ENCODE data around the gene CHST8. TPM values are rescaled to one million over a fixed set of nuclear protein-coding genes. Genes with fewer than 3 reads are reported as not detected.

CHST8 gene
- total RNA-seq, 1 experiment from 2014 or later: not detected

DNA sequence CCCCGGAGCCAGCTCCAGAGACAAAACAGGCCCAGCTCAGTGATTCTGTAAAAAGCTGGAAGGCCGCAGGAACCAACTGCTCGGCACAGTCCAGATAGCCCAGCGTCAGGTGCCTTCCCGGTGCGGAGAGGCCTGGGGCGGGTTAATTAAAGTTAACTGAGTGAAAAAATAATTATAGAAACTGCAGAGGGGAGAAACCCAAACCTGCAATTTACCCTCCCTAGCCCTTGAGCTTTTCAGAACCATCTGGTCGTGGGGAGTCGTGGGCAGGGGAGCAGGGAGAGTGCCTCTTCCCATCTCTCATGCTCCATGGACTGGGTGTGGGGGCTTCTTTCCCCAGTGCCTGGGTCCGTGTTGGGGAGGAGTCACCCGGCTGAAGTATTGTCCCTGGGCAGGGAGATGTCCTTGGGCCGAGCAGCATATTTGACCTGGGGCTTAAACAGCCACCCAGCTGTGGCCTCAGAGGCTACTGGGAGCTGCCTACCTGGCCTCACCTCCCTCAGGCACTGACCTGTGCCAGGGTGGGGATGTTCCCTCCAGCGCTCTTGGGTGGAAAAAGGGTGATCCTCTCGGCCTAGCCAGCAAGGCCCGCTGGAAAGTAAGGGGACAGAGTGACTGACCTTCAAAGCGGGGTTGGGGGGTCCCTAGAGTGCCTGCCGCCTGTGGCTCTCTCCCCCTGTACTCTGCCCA is 65.9 kb downstream of the CHST8 start:
- no peaks in the 10 kb centered on the region for H3K79me2 ChIP-seq (ENCODE audit: low read depth)
- BruUV-seq (replicated peaks): no TSS peak
- H4K20me1 ChIP-seq (ENCODE audit: insufficient read depth): no peaks in the 10 kb centered on the region
- H3K4me1 ChIP-seq (replicated peaks; ENCODE audit: insufficient read depth): no peaks in the 10 kb centered on the region
- ChIA-PET CTCF (no interaction called here), POLR2A (ENCODE audit: unreplicated experiment) (no interaction called here)
- DNase-seq: no peak
- H3K4me2 ChIP-seq: no peak overlapping the region
- no peaks in the 10 kb centered on the region for H3K9me2 ChIP-seq (ENCODE audit: insufficient read depth)
- H3K4me3 ChIP-seq: no peak overlapping the region
- no peak overlapping the region for H3K27ac ChIP-seq
- intact Hi-C loops (cut with micrococcal nuclease; ENCODE audit: unreplicated experiment): no loop called here
- H3F3A ChIP-seq (ENCODE audit: insufficient read depth, low read depth): no peaks in the 10 kb centered on the region
- H3K36me3 ChIP-seq (ENCODE audit: low read depth): no peaks in the 10 kb centered on the region
- no peak for TF ChIP-seq EZH2 (IDR thresholded peaks at IDR 0.05; ENCODE audit: low read depth)
- TF ChIP-seq, protein P1, sequence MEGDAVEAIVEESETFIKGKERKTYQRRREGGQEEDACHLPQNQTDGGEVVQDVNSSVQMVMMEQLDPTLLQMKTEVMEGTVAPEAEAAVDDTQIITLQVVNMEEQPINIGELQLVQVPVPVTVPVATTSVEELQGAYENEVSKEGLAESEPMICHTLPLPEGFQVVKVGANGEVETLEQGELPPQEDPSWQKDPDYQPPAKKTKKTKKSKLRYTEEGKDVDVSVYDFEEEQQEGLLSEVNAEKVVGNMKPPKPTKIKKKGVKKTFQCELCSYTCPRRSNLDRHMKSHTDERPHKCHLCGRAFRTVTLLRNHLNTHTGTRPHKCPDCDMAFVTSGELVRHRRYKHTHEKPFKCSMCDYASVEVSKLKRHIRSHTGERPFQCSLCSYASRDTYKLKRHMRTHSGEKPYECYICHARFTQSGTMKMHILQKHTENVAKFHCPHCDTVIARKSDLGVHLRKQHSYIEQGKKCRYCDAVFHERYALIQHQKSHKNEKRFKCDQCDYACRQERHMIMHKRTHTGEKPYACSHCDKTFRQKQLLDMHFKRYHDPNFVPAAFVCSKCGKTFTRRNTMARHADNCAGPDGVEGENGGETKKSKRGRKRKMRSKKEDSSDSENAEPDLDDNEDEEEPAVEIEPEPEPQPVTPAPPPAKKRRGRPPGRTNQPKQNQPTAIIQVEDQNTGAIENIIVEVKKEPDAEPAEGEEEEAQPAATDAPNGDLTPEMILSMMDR (conservative IDR thresholded peaks at IDR 0.05): no peak
- peaks cover 100% of the 10 kb centered on the region for H3K27me3 ChIP-seq (ENCODE audit: insufficient read depth, low read depth)
- no peak overlapping the region for H2AFZ ChIP-seq
- no peaks in the 10 kb centered on the region for H3K9me3 ChIP-seq (ENCODE audit: insufficient read depth, low read depth)

DNA sequence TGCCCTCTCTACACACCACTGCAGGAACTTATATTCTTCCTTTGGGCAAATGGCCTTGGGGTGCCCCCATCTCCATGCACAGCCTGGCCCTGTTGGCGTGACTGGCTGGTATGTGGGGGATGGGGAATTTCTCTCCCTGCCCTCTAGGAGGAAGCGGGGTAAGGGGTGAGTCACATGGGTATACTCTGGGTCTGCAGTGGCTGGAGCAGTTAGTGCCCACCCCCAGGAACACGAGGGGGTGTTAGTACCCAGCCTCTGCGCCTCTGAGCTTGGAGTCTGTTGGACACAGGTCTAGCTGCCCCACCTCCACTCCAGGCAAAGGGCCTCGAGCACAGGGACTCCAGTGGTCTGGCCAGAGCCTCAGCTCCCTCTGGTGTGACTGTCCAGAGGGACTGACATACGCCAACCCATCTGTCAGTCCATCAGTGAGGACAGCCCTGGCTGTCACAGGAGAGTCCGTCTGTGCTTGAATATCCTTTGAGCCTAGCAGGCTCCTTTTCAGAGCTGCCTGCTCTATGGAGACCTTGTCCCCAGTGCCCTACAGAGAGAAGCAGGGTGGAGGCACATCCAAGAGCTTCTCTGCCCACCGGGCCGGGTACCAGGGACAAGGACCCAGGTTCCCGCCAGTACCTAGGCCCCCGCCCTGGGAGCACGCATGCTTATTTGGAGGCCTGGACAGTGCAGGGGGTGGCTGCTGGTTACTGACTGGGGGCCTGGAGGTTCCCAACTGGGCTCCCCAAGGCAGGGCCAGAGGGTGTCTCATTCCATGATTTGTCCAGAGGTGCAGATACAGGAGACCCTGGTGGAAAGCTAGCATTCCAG is 66.6 kb downstream of the CHST8 start:
- TF ChIP-seq, protein P1 (conservative IDR thresholded peaks at IDR 0.05): no peak
- no peak for TF ChIP-seq EZH2 (IDR thresholded peaks at IDR 0.05; ENCODE audit: low read depth)
- Histone ChIP-seq H3K4me3 (no peak overlapping the region), H3K79me2 (ENCODE audit: low read depth) (no peaks in the 10 kb centered on the region), H3K36me3 (ENCODE audit: low read depth) (no peaks in the 10 kb centered on the region), H4K20me1 (ENCODE audit: insufficient read depth) (no peaks in the 10 kb centered on the region), H3K9me3 (ENCODE audit: insufficient read depth, low read depth) (no peaks in the 10 kb centered on the region), H2AFZ (no peak overlapping the region), H3K4me2 (no peak overlapping the region), H3F3A (ENCODE audit: insufficient read depth, low read depth) (no peaks in the 10 kb centered on the region), H3K27me3 (ENCODE audit: insufficient read depth, low read depth) (peaks cover 100% of the 10 kb centered on the region), H3K4me1 (replicated peaks; ENCODE audit: insufficient read depth) (no peaks in the 10 kb centered on the region), H3K9me2 (ENCODE audit: insufficient read depth) (no peaks in the 10 kb centered on the region), H3K27ac (no peak overlapping the region)
- no peak for DNase-seq
- BruUV-seq (replicated peaks): no TSS peak
- CTCF ChIA-PET: no interaction called here
- intact Hi-C loops (cut with micrococcal nuclease; ENCODE audit: unreplicated experiment): no loop called here
- POLR2A ChIA-PET (ENCODE audit: unreplicated experiment): no interaction called here

DNA sequence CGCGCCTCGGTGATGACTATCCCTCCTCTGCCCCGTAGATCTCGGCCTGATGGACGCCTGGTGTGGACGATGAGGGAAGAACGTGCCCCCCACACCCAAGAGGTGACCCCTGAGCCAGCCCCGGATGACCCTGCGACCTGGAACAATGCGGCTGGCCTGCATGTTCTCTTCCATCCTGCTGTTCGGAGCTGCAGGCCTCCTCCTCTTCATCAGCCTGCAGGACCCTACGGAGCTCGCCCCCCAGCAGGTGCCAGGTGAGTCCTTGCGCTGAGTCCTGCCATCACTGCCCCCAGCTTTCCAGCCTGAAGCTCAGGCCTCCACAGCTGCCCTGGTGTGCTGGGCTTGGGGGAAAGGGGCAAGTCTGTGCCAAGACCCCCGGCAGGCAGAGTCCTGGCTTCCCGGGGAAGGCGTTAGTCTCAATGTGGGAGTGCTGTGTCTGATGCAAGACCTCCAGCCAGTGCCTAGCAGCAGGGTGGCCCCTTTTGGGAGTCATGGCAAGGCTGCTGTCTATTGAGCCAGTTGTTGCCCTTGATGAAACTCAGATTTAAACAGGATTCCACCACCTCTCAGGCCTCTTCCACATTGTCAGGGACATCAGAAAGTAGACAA is 67.5 kb downstream of the CHST8 start:
- no peak for DNase-seq
- no peak overlapping the region for H3K27ac ChIP-seq
- POLR2A ChIA-PET (ENCODE audit: unreplicated experiment): no interaction called here
- no peak overlapping the region for H2AFZ ChIP-seq
- no TSS peak for BruUV-seq (replicated peaks)
- H3F3A ChIP-seq (ENCODE audit: insufficient read depth, low read depth): no peaks in the 10 kb centered on the region
- H3K9me3 ChIP-seq (ENCODE audit: insufficient read depth, low read depth): no peaks in the 10 kb centered on the region
- peaks cover 96% of the 10 kb centered on the region for H3K27me3 ChIP-seq (ENCODE audit: insufficient read depth, low read depth)
- no peaks in the 10 kb centered on the region for H4K20me1 ChIP-seq (ENCODE audit: insufficient read depth)
- intact Hi-C loops (cut with micrococcal nuclease; ENCODE audit: unreplicated experiment): no loop called here
- no peaks in the 10 kb centered on the region for H3K9me2 ChIP-seq (ENCODE audit: insufficient read depth)
- H3K4me2 ChIP-seq: no peak overlapping the region
- no peak overlapping the region for H3K4me3 ChIP-seq
- TF ChIP-seq EZH2 (IDR thresholded peaks at IDR 0.05; ENCODE audit: low read depth): no peak
- TF ChIP-seq, protein P1 (conservative IDR thresholded peaks at IDR 0.05): no peak
- H3K4me1 ChIP-seq (replicated peaks; ENCODE audit: insufficient read depth): no peaks in the 10 kb centered on the region
- H3K36me3 ChIP-seq (ENCODE audit: low read depth): no peaks in the 10 kb centered on the region
- H3K79me2 ChIP-seq (ENCODE audit: low read depth): no peaks in the 10 kb centered on the region
- CTCF ChIA-PET: no interaction called here
